ENCODE measurements around the gene ACADSB.

ACADSB gene

DNA sequence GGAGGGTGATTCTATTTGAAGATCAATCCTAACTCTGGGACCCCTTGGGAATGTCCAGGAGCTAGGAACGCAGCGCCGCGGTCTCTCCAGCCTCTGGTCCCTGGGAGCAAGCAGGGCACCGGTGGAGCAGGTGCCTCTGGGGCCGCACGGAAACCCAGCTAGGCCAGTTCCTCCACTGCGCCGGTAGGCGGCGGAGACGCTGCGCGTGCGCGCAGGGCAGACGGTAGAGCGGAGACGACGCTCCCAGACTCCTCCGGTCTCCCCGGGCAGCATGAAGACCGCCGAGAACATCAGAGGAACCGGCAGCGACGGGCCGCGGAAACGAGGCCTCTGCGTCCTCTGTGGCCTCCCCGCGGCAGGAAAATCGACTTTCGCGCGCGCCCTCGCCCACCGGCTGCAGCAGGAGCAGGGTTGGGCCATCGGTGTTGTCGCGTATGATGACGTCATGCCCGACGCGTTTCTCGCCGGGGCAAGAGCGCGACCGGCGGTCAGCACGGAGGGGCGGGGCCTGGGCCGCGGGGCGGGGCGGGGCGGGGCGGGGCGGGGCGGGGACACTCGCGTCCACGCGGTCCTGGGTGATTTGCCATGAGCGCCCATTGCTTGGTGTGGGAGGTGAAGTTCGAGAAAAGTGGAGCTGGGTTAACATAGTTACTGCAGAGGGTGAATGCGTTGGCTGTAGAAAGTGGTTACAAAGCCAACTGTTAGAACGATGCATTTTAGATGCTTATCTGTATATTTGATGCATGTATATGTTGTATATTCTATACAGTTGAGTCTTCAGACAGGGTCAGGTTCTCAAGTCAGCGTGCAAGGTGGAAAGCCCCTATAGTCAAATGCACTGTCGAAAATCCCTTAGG, 28.4 kb upstream of the ACADSB start, which contains the start of gene PSTK:
PSTK (plus strand) TSS at position 193 of the 857 bp plus-strand sequence; CDS start at position 272, 79 bp downstream.
- peak within 1 kb of the TSS; percentile 84 for H3K27ac ChIP-seq
- TF ChIP-seq ZFX (IDR thresholded peaks at IDR 0.05; ENCODE audit: borderline replicate concordance) (no peak), CTCF (IDR thresholded peaks at IDR 0.05) (peak; percentile 88)

DNA sequence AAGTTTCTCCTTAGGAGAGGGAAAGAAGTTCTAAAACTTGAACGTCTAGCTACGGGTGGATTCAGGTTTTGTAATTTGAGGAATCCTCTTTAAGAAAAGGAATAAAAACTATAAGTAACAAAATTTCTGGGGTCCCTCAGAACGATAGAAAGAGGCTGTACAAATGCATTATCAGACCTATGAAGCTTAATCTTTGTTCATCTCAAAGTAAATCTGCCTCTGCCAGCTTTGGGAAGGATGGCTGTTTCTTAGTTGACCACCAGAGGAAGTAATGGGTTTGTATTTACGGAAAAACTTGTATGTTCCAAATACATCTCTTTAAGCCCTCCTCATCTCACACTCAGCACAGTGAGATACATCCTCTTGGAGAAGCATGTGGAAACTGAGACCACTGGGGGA, 27.7 kb upstream of the ACADSB start:
- peak overlapping the region; percentile 84 for H3K27ac ChIP-seq
- TF ChIP-seq CTCF (IDR thresholded peaks at IDR 0.05) (no peak), ZFX (IDR thresholded peaks at IDR 0.05; ENCODE audit: borderline replicate concordance) (no peak)

DNA sequence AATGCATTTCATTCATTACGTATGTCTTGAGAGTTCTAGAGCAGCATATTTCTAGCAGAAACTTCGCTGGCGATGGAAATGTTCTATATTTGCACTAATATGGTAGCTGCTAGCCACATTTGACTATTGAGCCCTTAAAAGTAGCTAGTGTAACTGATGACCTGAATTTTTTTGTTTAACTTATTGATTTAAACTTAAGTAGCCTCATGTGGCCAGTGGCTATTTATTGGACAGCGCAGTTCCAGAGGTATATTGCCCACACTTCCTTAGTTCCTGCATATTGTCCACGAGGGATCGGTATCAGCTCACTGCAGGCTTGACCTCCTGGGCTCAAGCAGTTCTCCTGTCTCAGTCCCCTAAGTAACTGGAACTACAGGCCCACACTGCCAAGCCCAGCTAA, 24.9 kb upstream of the ACADSB start:
- TF ChIP-seq ZFX (IDR thresholded peaks at IDR 0.05; ENCODE audit: borderline replicate concordance) (no peak), CTCF (IDR thresholded peaks at IDR 0.05) (no peak)
- no peak overlapping the region for H3K27ac ChIP-seq

GRCh38 chr10:122984708-122985107, 24.1 kb upstream of the ACADSB start:
- no peak for TF ChIP-seq CTCF (IDR thresholded peaks at IDR 0.05)
- TF ChIP-seq ZFX (IDR thresholded peaks at IDR 0.05; ENCODE audit: borderline replicate concordance) = no peak
- no peak overlapping the region for H3K27ac ChIP-seq

DNA sequence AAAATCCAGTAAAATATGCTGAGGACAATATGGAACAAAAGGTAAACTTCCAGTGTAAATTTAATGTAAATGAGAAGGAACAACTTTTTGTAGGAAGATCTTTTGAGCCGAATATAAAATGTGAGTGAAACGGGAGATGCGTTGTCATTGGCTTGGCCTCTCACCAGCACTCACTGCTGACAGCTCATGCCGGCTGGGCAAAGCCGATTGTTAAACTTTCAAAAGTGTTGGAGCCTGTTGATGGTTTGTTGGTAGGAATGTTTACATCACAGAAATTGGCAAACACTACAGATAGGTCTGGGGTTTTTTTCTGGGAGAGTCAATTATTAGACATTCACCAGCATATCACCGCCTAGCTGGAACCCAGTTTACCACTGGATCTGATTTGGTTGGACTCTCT, 22.5 kb upstream of the ACADSB start:
- no peak overlapping the region for H3K27ac ChIP-seq
- no peak for TF ChIP-seq CTCF (IDR thresholded peaks at IDR 0.05)

DNA sequence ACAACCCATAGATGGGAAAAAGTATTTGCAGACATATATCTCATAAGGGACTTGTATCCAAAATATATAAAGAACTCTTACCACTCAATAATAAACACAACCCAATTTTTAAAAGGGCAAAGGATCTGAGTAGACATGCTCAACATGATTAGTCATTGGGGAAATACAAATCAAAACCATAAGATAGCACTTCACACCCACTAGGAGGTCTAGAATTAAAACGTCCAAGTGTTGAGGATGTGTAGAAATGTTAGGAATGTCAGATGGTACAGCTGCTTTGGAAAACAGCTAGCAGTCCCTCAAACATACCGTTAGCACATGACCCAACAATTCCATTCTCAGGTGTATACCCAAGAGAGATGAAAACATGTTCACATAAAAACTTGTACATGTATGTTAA, 20.3 kb upstream of the ACADSB start:
- TF ChIP-seq ZFX (IDR thresholded peaks at IDR 0.05; ENCODE audit: borderline replicate concordance) (no peak), CTCF (IDR thresholded peaks at IDR 0.05) (no peak)
- H3K27ac ChIP-seq = no peak overlapping the region

- H3K27ac ChIP-seq = no peak overlapping the region
- TF ChIP-seq ZFX (IDR thresholded peaks at IDR 0.05; ENCODE audit: borderline replicate concordance) (no peak), CTCF (IDR thresholded peaks at IDR 0.05) (no peak)
Observed at GRCh38 chr10:122990278-122990677, 18.5 kb upstream of the ACADSB start.

All from 22Rv1 (cell line).